Kidney (tissue), 14 donors: Measurements from ENCODE around the gene VCL. TPM values are rescaled to one million over a fixed set of nuclear protein-coding genes. Genes with fewer than 3 reads are reported as not detected.
"Not testable (repeated sequence)": the region's sequence is repeated elsewhere in the genome, so short reads cannot be mapped to it uniquely, and the experiment has no call there.

Source experiments
- DNase-seq, 5 donors: peaks; one replicate each; pipeline ENCODE4 v3.0.0-alpha.2; 2013 to 2020
- FAIRE-seq: peaks from 2 replicates; lab custom pipeline; 2012; peaks lifted over from hg19 to GRCh38; lab: Jason Lieb, UNC
- H3K27ac ChIP-seq, 2 donors: one replicate each; pipeline ENCODE4 v1.7.0; 2013; ENCODE audit warnings: low read depth in 2 of 2, low read length in 2 of 2, inconsistent platforms in 1 of 2
- H3K27me3 ChIP-seq: one replicate; pipeline ENCODE4 v1.7.1; 2013; ENCODE audit warnings: low read length, inconsistent platforms; ENCODE audit not compliant: control insufficient read depth, insufficient read depth
- H3K36me3 ChIP-seq, 3 donors: one replicate each; pipeline versions ENCODE4 v1.7.0 to v1.7.1; 2013; ENCODE audit warnings: low read length in 3 of 3, control low read depth in 1 of 3, inconsistent platforms in 1 of 3; ENCODE audit not compliant: insufficient read depth in 3 of 3, control insufficient read depth in 2 of 3
- H3K4me1 ChIP-seq, 3 donors: one replicate each; pipeline versions ENCODE4 v1.7.0 to v1.7.1; 2013; ENCODE audit warnings: low read length in 3 of 3, inconsistent platforms in 1 of 3, low read depth in 1 of 3; ENCODE audit not compliant: control insufficient read depth in 2 of 3, insufficient read depth in 2 of 3
- H3K4me3 ChIP-seq, 3 donors: one replicate each; pipeline versions ENCODE4 v1.7.0 to v1.8.1; 2013; ENCODE audit warnings: low read length in 3 of 3, control low read depth in 1 of 3, inconsistent platforms in 1 of 3
- H3K9ac ChIP-seq, 3 donors: one replicate each; pipeline versions ENCODE4 v1.7.0 to v1.7.1; 2013; ENCODE audit warnings: low read length in 3 of 3, control low read depth in 1 of 3, inconsistent platforms in 1 of 3
- H3K9me3 ChIP-seq, 3 donors: one replicate each; pipeline versions ENCODE4 v1.7.0 to v1.7.1; 2013; ENCODE audit warnings: low read length in 3 of 3, control low read depth in 1 of 3, inconsistent platforms in 1 of 3; ENCODE audit not compliant: control insufficient read depth in 2 of 3, insufficient read depth in 1 of 3
- CTCF ChIP-seq: IDR thresholded peaks from 3 replicates; pipeline ENCODE4 v1.5.1; 2012; ENCODE audit warnings: mild to moderate bottlenecking, moderate library complexity, borderline replicate concordance; ENCODE audit not compliant: insufficient read depth; ENCODE audit errors: extremely low read depth
- intact Hi-C: fragments of 100-400 bp; cut with DNase I; formaldehyde crosslinking; loops from one replicate; pipeline ENCODE4 v1.11.1; 2022
- polyA plus RNA-seq: library from polyadenylated mRNA; stranded (reverse); fragments of 350-450 nt; fragmentation: Illumina TruSeq; extraction: RNeasy Lipid Tissue Mini Kit (QIAGEN cat#74804); gene quantifications from one replicate; pipeline ENCODE4 v1.2.3, GENCODE V29; 2014; ENCODE audit warnings: low read depth, low replicate concordance; ENCODE audit not compliant: insufficient read depth
- total RNA-seq: library from RNA; stranded (reverse); fragmentation: NEBNext Ultra II Directional; extraction: Animal tissue kit (Norgen Biotek cat#: 25700); gene quantifications from one replicate; pipeline ENCODE4 v1.2.1, GENCODE V29; 2021
- donor health status: control.
- donor health status: control.
- donor health status: control.
- donor health status: control.
- donor health status: control.
- donor health status: DM: yes; HTN: yes; CAD: no.
- donor health status: Normal renal cell carcinoma (clear cell type).

VCL gene
- total and polyA plus RNA-seq, 2 donors from 2014 or later = 23.8 to 167 TPM

DNA sequence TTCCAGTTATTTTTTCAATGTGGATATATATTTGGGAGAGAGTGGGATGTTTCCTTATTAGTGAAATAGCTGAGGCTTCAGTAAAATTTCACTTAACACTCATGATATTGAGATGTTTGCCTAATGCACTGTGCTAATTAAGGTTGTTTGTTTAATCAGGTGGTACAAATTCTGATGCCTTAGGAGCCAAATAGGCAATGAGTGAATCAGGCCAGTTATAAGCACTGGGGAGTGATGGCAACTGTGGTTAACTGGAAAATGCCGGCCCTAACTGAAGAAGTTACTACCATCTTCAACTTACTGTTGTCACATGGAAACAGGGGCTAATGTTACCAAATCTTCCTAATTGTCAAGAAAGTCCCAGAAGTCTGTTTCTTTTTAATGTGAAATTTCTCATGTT lies 32.0 kb downstream of the VCL start:
- H3K4me1 ChIP-seq = peaks cover 0 to 7% (median 4%) of the 10 kb centered on the region in 3 donors
- no peak for TF ChIP-seq CTCF
- H3K36me3 ChIP-seq = no peaks in the 10 kb centered on the region
- FAIRE-seq = no peak
- no peak for DNase-seq
- no peak overlapping the region for H3K4me3 ChIP-seq
- intact Hi-C loops = no loop called here
- H3K9ac ChIP-seq = no peak overlapping the region
- no peaks in the 10 kb centered on the region for H3K9me3 ChIP-seq
- no peak overlapping the region for H3K27ac ChIP-seq
- H3K27me3 ChIP-seq = no peaks in the 10 kb centered on the region

- DNase-seq, H3K36me3 ChIP-seq, H3K4me1 ChIP-seq, intact Hi-C loops, H3K9me3 ChIP-seq, H3K27me3 ChIP-seq, H3K27ac ChIP-seq, H3K4me3 ChIP-seq, H3K9ac ChIP-seq, FAIRE-seq: not testable (repeated sequence)
Observed at GRCh38 chr10:74032208-74032607, 34.3 kb downstream of the VCL start.

DNA sequence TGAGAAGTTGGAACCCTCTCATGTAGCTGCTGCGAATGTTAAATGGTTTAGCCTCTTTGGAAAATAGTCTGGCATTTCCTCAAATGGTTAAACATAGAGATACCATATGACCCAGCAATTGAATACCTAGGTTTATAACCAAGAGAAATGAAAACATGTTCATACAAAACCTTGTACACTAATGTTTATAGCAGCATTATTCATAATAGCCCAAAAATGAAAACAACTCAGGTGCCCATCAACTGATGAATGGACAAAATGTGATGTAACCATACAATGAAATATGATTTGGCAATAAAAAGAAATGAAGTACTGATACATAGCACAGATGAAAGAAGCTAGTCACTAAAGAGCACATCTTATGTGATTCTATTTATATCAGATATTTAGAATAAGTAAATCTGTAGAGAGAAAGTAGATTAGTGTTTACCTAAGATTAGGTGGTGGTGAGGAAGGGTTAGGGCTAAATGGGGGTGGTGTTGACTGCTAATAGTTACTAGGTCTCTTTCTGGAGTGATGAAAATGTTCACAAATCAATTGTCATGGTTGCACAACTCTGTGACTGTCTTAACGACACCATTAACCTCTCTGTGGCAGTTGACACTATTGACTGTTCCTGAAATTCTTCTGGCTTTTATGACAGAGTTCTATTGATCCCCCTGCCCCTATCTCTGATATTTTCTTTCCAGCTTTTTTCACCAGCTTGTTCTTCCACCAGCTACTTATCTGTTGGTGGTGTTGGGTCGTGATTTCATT lies 35.2 kb downstream of the VCL start:
- H3K27ac ChIP-seq = no peak overlapping the region

DNA sequence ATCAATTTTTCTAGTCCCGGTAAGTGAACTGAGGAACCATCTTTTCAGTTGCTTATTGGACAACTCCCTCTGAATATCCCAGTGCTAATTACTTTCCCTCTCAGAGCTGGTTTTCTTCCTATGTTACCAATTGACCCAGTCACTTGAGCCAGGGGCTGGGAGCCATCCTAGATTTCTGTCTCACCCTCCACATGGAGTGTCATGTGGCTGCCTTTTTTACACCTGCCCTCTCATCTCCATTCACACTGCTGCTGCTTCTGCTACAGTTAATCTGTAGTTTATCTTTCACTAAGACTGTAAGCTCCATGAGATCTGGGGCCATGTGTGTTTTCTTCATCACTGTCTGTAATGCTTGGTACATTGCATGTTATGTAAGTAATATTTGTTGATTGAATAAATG lies 35.8 kb downstream of the VCL start:
- Histone ChIP-seq H3K36me3 (no peaks in the 10 kb centered on the region), H3K4me1 (peaks cover 0 to 7% (median 4%) of the 10 kb centered on the region in 3 donors), H3K27me3 (no peaks in the 10 kb centered on the region), H3K27ac (no peak overlapping the region), H3K4me3 (no peak overlapping the region), H3K9me3 (no peaks in the 10 kb centered on the region), H3K9ac (no peak overlapping the region)
- no peak for TF ChIP-seq CTCF
- no peak for FAIRE-seq
- intact Hi-C loops = no loop called here
- no peak for DNase-seq

More for the DNA sequence above, 35.2 kb downstream of the VCL start:
- Histone ChIP-seq H3K9me3 (no peaks in the 10 kb centered on the region), H3K4me1 (peaks cover 0 to 7% (median 4%) of the 10 kb centered on the region in 3 donors), H3K27me3 (no peaks in the 10 kb centered on the region), H3K4me3 (no peak overlapping the region), H3K36me3 (no peaks in the 10 kb centered on the region), H3K9ac (no peak overlapping the region)
- DNase-seq (no peak), FAIRE-seq (no peak)
- TF ChIP-seq CTCF = no peak
- intact Hi-C loops = no loop called here
